GM19240 (cell line): ENCODE results near the gene RNF130.

Source experiments
- DNase-seq: peaks from one replicate; pipeline ENCODE4 v3.0.0; 2011; ENCODE audit warnings: low spot score; ENCODE audit not compliant: insufficient read length

The RNF130 gene

GRCh38 chr5:179920175-179920574 lies 151.4 kb downstream of the RNF130 start:
- DNase-seq: no peak

DNA sequence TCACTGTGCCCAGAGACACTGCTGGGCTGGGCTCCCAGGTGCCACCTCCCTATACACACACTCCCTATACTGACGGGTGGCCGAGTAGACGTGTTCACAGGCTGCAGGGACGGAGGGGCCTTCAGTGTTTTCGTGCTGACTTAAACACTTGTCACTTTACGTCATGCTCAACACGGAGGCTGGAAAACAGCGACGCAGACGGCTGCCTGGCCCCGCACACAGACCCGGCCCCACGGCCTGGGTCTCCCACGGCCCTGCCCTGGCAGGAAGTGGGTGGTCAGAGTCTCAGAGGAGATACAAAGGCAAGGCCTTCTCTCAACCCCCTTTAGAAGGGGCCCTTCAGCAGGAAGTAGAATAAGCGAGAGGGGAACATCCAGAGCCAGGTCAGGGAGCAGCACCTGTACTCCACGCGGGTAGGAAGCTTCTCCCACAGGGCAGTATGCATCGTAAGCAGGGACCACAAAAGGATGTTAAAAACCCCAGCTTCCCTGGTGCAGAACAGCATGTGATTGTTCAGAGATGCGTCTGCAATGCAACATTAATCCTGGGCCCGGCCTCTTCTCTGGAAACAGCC lies 152.0 kb downstream of the RNF130 start:
- DNase-seq: no peak

DNA sequence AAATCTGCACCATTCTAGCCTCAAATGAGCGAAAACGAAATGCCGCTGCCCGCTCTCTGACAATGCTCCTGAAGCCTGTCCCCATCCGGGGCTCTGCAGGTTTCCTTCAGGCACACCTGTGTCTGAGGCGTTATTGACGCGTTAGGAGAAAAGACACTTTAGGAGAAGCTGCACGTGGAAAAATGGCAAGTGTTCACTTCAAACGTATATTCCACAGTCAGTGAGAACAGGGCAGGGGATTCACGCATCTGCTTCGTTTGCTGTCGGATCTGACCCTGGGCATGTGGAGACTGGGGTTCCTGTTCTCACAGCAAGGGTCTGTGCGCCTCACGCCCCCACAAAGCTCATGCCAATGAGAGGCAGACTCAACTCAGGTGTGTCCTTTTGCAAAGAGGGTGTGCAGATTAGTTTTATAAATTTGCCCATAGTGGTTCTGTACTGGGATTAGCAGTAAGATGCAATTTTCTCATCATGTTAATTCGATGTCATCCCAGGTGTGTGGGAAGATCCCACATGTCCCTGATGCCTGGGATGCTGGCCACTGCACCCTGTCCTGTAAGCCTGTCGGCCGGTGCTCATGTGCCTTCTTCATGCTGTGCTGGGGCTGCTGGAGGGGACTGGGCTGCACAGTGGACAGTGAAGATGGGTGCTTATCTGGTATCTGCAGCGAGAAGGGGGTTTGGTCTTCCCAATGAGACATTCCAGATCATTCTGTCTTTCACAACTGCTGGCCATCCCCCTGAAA lies 152.6 kb downstream of the RNF130 start:
- no peak for DNase-seq

- no peak for DNase-seq
Observed at GRCh38 chr5:179916523-179916922, 155.0 kb downstream of the RNF130 start.

- no peak for DNase-seq
Observed at GRCh38 chr5:179915406-179915935, 156.1 kb downstream of the RNF130 start.

- no peak for DNase-seq
Observed at GRCh38 chr5:179914032-179914755, 157.4 kb downstream of the RNF130 start.

- DNase-seq: no peak
Observed at GRCh38 chr5:179913461-179913860, 158.1 kb downstream of the RNF130 start.

- DNase-seq: no peak
Observed at GRCh38 chr5:179912951-179913350, 158.6 kb downstream of the RNF130 start.

DNA sequence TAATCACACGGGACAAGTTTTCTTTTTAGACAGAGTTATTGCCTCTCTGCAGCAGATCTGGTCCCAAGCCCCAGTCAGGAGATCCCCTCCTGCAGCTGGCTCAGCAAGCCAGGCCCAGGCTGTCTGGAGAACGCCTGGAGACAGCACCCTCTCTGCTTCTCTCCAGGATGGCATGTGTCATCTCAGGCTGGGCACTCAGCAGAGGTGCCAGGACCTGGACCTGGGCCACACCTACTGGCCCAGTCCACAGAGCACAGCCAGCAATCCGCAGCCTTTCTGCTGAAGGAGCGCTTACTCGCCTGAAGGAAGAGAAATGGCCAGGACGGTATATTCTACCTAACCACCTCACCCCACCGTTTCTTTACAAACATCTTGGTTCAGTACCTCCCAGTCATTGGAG lies 159.2 kb downstream of the RNF130 start:
- DNase-seq: no peak

DNA sequence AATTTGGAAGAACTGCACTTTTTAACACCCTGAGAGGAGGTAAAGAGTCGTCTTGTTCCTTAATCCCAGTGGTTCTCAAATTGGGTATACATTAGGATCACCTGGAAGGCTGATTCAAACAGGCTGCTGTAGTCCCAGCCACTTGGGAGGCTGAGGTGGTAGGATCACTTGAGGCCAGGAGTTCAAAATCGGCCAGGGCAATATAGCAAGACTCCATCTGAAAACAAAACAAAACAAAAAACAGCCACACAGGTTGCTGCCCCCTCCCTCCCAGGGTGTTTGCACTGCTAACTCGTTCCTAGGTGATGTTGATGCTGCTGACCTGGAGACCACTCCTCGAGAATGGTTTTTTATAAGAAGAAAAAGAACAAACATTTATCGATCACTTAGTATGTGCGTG lies 162.3 kb downstream of the RNF130 start:
- DNase-seq: no peak

- DNase-seq: no peak
Observed at GRCh38 chr5:179908528-179908927, 163.0 kb downstream of the RNF130 start.

GRCh38 chr5:179907556-179908324 lies 163.8 kb downstream of the RNF130 start, which contains the start of gene TBC1D9B:
TSS of gene TBC1D9B (minus strand) at chr5:179907897. CDS start at chr5:179907821, 76 bp downstream.
- peak; percentile 61 for DNase-seq

GRCh38 chr5:179906795-179907555 lies 164.6 kb downstream of the RNF130 start:
- DNase-seq: no peak

GRCh38 chr5:179906294-179906794 lies 165.2 kb downstream of the RNF130 start:
- DNase-seq: no peak

GRCh38 chr5:179905161-179905560 lies 166.4 kb downstream of the RNF130 start:
- no peak for DNase-seq
